ENCODE results near the gene ABRACL.

DNA sequence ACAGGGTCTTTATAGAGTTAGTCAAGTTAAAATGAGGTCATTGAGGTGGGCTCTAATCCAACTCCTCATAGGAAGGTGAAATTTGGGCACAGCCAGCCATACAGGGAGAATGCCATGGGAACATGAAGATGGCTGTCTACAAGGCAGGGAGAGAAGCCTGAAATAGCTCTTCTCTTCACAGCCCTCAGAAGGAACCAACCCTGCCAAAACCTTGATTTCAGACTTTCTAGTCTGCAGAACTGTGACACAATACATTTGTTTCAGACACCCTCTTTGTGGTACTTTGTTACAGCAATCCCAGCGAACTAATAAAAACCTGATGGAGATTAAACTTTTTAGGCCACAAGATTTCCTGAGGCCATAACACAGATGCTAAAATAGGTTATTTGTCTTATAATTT lies 63.3 kb downstream of the ABRACL start:
- TF ChIP-seq, protein P1, sequence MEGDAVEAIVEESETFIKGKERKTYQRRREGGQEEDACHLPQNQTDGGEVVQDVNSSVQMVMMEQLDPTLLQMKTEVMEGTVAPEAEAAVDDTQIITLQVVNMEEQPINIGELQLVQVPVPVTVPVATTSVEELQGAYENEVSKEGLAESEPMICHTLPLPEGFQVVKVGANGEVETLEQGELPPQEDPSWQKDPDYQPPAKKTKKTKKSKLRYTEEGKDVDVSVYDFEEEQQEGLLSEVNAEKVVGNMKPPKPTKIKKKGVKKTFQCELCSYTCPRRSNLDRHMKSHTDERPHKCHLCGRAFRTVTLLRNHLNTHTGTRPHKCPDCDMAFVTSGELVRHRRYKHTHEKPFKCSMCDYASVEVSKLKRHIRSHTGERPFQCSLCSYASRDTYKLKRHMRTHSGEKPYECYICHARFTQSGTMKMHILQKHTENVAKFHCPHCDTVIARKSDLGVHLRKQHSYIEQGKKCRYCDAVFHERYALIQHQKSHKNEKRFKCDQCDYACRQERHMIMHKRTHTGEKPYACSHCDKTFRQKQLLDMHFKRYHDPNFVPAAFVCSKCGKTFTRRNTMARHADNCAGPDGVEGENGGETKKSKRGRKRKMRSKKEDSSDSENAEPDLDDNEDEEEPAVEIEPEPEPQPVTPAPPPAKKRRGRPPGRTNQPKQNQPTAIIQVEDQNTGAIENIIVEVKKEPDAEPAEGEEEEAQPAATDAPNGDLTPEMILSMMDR (IDR thresholded peaks at IDR 0.05), result no peak
- TF ChIP-seq POLR2A (IDR thresholded peaks at IDR 0.05), result no peak

Measured in right lobe of liver (tissue), 4 donors.